Keratinocyte (primary cell): ENCODE results near the gene NXPH2. TPM values are rescaled to one million over a fixed set of nuclear protein-coding genes. Genes with fewer than 3 reads are reported as not detected.

ENCODE experiments used
- DNase-seq: peaks from one replicate; pipeline ENCODE4 v3.0.0-alpha.2; 2011; ENCODE audit warnings: low read depth, missing footprints, low spot score
- FAIRE-seq: peaks from 2 replicates; lab custom pipeline; 2011; peaks lifted over from hg19 to GRCh38; lab: Jason Lieb, UNC
- H2AFZ ChIP-seq: 2 replicates; pipeline ENCODE4 v1.6.0; 2012; ENCODE audit warnings: low read length, control low read depth, inconsistent platforms; ENCODE audit not compliant: control insufficient read depth
- H3K27ac ChIP-seq: 2 replicates; pipeline ENCODE4 v1.5.1; 2011; ENCODE audit warnings: low read length; ENCODE audit not compliant: control insufficient read depth, insufficient read depth
- H3K27me3 ChIP-seq: 3 replicates; pipeline ENCODE4 v1.6.0; 2011; ENCODE audit warnings: low read length; ENCODE audit not compliant: control insufficient read depth, insufficient read depth; ENCODE audit errors: extremely low read depth
- H3K36me3 ChIP-seq, 2 experiments: 2 replicates in 1 of 2; 3 replicates in 1 of 2; pipeline ENCODE4 v1.5.1; 2011; ENCODE audit warnings: low read length in 2 of 2, mild to moderate bottlenecking in 1 of 2; ENCODE audit not compliant: control insufficient read depth in 2 of 2, insufficient read depth in 2 of 2; ENCODE audit errors: extremely low read depth in 1 of 2
- H3K4me1 ChIP-seq: 3 replicates; pipeline ENCODE4 v1.5.1; 2011; ENCODE audit warnings: low read length; ENCODE audit not compliant: control insufficient read depth, insufficient read depth; ENCODE audit errors: extremely low read depth
- H3K4me2 ChIP-seq: 3 replicates; pipeline ENCODE4 v1.6.0; 2011; ENCODE audit warnings: low read depth, low read length; ENCODE audit not compliant: control insufficient read depth, insufficient read depth; ENCODE audit errors: extremely low read depth
- H3K4me3 ChIP-seq, 3 experiments: fragments of 200-600 bp in 1 of 3; sonication (generic) in 1 of 3; 2 replicates in 2 of 3; 3 replicates in 1 of 3; pipeline ENCODE4 v1.5.1; 2011 to 2016; ENCODE audit warnings: low read length in 3 of 3, mild to moderate bottlenecking in 3 of 3, control low read depth in 2 of 3, inconsistent platforms in 1 of 3, low read depth in 1 of 3, mixed read lengths in 1 of 3, mixed run types in 1 of 3, moderate library complexity in 1 of 3; ENCODE audit not compliant: control insufficient read depth in 2 of 3, insufficient read depth in 2 of 3; ENCODE audit errors: extremely low read depth in 1 of 3
- H3K79me2 ChIP-seq: 2 replicates; pipeline ENCODE4 v1.6.0; 2012; ENCODE audit warnings: low read length; ENCODE audit not compliant: control insufficient read depth, insufficient read depth
- H3K9ac ChIP-seq: 3 replicates; pipeline ENCODE4 v1.6.0; 2011; ENCODE audit warnings: low read length; ENCODE audit not compliant: control insufficient read depth, insufficient read depth; ENCODE audit errors: extremely low read depth
- H3K9me1 ChIP-seq: 3 replicates; pipeline ENCODE4 v1.6.0; 2011; ENCODE audit warnings: low read length; ENCODE audit not compliant: control insufficient read depth, insufficient read depth; ENCODE audit errors: extremely low read depth
- H3K9me3 ChIP-seq: 2 replicates; pipeline ENCODE4 v1.5.1; 2012; ENCODE audit warnings: low read depth, low read length; ENCODE audit not compliant: control insufficient read depth
- H4K20me1 ChIP-seq: 3 replicates; pipeline ENCODE4 v1.6.0; 2011; ENCODE audit warnings: low read length; ENCODE audit not compliant: control insufficient read depth, insufficient read depth; ENCODE audit errors: extremely low read depth
- CTCF ChIP-seq, 3 experiments: IDR thresholded peaks in 1 of 3; conservative IDR thresholded peaks in 1 of 3; optimal IDR thresholded peaks in 1 of 3; 2 replicates in 2 of 3; 3 replicates in 1 of 3; pipeline versions ENCODE3 to v1.5.1; 2011; ENCODE audit warnings: low read length in 3 of 3, mild to moderate bottlenecking in 3 of 3, moderate library complexity in 2 of 3, control low read depth in 1 of 3, inconsistent platforms in 1 of 3; ENCODE audit not compliant: insufficient read depth in 2 of 3; ENCODE audit errors: extremely low read depth in 1 of 3
- EZH2 ChIP-seq: IDR thresholded peaks from one replicate; pipeline ENCODE4 v1.6.1; 2012; ENCODE audit warnings: inconsistent platforms, mild to moderate bottlenecking, low read length, moderate library complexity
- dilution Hi-C: fragments of 300-500 bp; cut with MboI; formaldehyde crosslinking; loops from one replicate; pipeline ENCODE4 v1.7.0; 2020; ENCODE audit warnings: low sequenced_read_pairs; ENCODE audit not compliant: extremely low pct_ligation_motif_present
- polyA plus RNA-seq, 5 experiments: library from polyadenylated mRNA; depleted of rRNA in 3 of 5; stranded (reverse) in 3 of 5; stranded (forward) in 1 of 5; unstranded in 1 of 5; fragments of >200 nt; gene quantifications; 1 replicate in 1 of 5; 2 replicates in 3 of 5; 3 replicates in 1 of 5; pipeline versions ENCODE4 v1.2.1 to v1.2.3, GENCODE V29; 2011 to 2012; ENCODE audit warnings: missing spikeins in 2 of 5, low read depth in 1 of 5, low replicate concordance in 1 of 5

The NXPH2 gene
- polyA plus RNA-seq, 1 donor (not counting 4 experiments of a cell fraction or from before 2014, with no cell fraction given), result not detected

GRCh38 chr2:138827426-138828054, 47.4 kb upstream of the NXPH2 start:
- peaks cover 9% of the 10 kb centered on the region for H3K4me1 ChIP-seq
- no peak overlapping the region for H3K4me2 ChIP-seq
- dilution Hi-C loops, result no loop called here
- no peaks in the 10 kb centered on the region for H3K9me1 ChIP-seq
- H3K9me3 ChIP-seq, result no peaks in the 10 kb centered on the region
- no peaks in the 10 kb centered on the region for H3K36me3 ChIP-seq
- H3K79me2 ChIP-seq, result no peaks in the 10 kb centered on the region
- TF ChIP-seq EZH2 (no peak), CTCF (optimal IDR thresholded peaks at IDR 0.05 in 1 of 3, IDR thresholded peaks at IDR 0.05 in 1 of 3, conservative IDR thresholded peaks at IDR 0.05 in 1 of 3; ENCODE audit: extremely low read depth in 1 of 3, insufficient read depth in 2 of 3, low read length in 3 of 3) (peak; percentile 48 to 61 (median 52))
- no peaks in the 10 kb centered on the region for H4K20me1 ChIP-seq
- H3K4me3 ChIP-seq, result no peak overlapping the region
- peak; percentile 70 for FAIRE-seq
- no peak for DNase-seq
- H3K9ac ChIP-seq, result no peak overlapping the region
- H2AFZ ChIP-seq, result no peak overlapping the region
- H3K27ac ChIP-seq, result no peak overlapping the region
- no peaks in the 10 kb centered on the region for H3K27me3 ChIP-seq

- Histone ChIP-seq H4K20me1 (no peaks in the 10 kb centered on the region), H3K9ac (no peak overlapping the region), H3K79me2 (no peaks in the 10 kb centered on the region), H3K4me2 (no peak overlapping the region), H3K36me3 (no peaks in the 10 kb centered on the region), H3K27me3 (no peaks in the 10 kb centered on the region), H2AFZ (no peak overlapping the region), H3K9me3 (no peaks in the 10 kb centered on the region), H3K9me1 (no peaks in the 10 kb centered on the region), H3K4me1 (no peaks in the 10 kb centered on the region), H3K4me3 (no peak overlapping the region), H3K27ac (no peak overlapping the region)
- no peak for FAIRE-seq
- no peak for TF ChIP-seq CTCF (optimal IDR thresholded peaks at IDR 0.05 in 1 of 3, IDR thresholded peaks at IDR 0.05 in 1 of 3, conservative IDR thresholded peaks at IDR 0.05 in 1 of 3; ENCODE audit: extremely low read depth in 1 of 3, insufficient read depth in 2 of 3, low read length in 3 of 3)
- no peak for TF ChIP-seq EZH2
- DNase-seq, result no peak
- dilution Hi-C loops, result loop anchor here (25.0 kb wide), 1 partner anchor 911 kb away; no protein-coding TSS in a partner anchor
Measured at GRCh38 chr2:138823666-138824065, 43.5 kb upstream of the NXPH2 start.
